Astrocyte of the cerebellum (primary cell): ENCODE data around the gene KRT5.

ENCODE experiments used
- DNase-seq: peaks from one replicate; pipeline ENCODE4 v3.0.0-alpha.2; 2011; ENCODE audit warnings: low read depth
- H3K4me3 ChIP-seq: 2 replicates; pipeline ENCODE4 v1.5.1; 2011; ENCODE audit warnings: mild to moderate bottlenecking, low read depth, low read length, moderate library complexity
- in situ Hi-C: cut with HindIII; loops from 2 replicates; pipeline ENCODE4 v1.10.0; 2017; ENCODE audit warnings: low sequenced_read_pairs
- TF ChIP-seq, protein P1 (sequence below): IDR thresholded peaks from 2 replicates; pipeline ENCODE4 v1.5.1; 2012; ENCODE audit warnings: low read length, low read depth, moderate library complexity, mild to moderate bottlenecking; ENCODE audit errors: missing control alignments

KRT5 gene

DNA sequence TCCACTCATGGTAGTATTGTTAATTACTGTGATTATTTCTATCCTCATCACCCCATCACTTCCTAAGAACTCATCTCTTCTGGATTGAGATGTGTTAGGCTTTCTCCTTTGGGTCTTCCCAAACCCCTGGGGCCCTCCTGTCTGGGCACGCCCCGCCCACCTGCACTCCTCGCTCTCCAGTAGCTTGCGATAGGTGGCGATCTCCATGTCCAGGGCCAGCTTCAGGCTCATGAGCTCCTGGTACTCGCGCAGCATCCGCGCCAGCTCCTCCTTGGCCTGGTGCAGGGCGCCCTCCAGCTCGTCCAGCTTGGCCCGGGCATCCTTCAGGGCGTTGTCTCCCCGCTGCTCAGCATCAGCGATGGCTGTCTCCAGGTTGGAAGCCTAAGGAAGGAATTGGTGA lies 25.9 kb upstream of the KRT5 start:
- TF ChIP-seq, protein P1, sequence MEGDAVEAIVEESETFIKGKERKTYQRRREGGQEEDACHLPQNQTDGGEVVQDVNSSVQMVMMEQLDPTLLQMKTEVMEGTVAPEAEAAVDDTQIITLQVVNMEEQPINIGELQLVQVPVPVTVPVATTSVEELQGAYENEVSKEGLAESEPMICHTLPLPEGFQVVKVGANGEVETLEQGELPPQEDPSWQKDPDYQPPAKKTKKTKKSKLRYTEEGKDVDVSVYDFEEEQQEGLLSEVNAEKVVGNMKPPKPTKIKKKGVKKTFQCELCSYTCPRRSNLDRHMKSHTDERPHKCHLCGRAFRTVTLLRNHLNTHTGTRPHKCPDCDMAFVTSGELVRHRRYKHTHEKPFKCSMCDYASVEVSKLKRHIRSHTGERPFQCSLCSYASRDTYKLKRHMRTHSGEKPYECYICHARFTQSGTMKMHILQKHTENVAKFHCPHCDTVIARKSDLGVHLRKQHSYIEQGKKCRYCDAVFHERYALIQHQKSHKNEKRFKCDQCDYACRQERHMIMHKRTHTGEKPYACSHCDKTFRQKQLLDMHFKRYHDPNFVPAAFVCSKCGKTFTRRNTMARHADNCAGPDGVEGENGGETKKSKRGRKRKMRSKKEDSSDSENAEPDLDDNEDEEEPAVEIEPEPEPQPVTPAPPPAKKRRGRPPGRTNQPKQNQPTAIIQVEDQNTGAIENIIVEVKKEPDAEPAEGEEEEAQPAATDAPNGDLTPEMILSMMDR, result no peak
- H3K4me3 ChIP-seq, result no peak overlapping the region
- in situ Hi-C loops, result no loop called here
- no peak for DNase-seq

DNA sequence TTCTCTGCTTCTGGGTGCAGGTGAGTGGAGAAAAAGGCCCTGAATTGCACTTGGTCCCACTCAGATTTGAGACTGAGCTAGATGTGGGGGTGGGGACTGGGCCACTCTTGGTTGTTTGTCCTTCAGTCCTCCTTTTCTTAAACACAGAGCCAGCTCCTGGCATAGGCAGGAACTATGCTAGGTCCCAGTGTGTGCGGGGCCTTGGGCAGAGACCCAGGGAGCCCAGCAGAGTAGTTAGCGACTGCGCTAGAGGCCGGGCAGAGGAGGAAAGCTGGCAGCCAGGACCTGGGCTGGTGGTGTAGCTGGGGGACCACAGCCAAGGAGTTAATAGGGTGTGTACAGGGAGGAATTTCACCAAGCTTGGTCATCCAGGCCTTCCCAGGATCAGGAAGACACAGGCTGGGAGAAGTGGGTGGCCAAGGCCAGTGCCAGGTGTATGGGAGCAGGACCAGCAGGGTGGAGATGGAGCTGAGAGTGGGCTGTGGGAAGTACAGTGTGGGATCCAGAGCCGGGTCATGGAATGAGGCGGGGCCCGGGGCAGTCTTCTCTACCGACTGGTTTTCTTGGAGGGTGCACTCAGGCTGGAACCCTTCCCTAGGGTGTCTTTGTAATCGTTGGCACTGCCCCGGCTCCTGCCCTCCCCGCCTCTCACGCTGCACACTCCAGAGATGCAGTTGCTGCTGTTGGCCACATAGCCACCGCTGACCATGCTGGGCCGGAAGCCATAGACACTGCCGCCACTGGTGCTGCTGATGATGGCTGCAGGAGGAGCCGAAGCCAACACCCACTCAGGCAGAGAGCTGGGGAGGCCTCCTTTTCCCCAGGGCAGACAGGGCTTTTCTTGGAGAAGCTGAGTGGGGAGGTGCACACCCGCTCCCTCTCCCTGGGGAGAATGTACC lies 24.0 kb upstream of the KRT5 start:
- no peak overlapping the region for H3K4me3 ChIP-seq
- TF ChIP-seq, protein P1, result no peak
- DNase-seq, result no peak
- in situ Hi-C loops, result no loop called here

DNA sequence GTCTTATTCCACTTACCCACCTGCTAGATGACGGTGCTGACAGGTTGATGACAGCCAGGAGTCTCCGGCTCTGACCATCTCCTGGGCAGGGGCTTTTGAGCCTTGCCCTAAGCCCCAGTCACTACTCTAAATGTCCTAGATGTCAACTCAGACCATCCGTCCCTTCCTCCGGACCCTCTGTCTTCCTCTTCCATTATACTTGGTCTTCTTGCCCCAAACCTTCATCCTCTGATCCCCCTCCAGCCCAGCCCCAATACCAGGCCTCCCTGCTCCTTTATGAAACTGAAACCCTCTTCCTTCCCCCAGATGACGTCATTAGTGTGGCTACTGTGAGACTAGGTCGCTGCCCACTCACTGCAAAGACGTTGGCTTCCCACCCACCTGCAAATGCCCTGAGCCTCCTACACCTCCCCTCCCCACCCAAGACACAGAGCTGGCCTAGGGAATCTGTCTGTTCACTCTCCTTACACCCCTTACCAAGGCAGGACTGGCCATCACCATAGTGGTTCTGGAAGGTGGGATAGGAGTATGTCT lies 22.7 kb upstream of the KRT5 start:
- H3K4me3 ChIP-seq, result no peak overlapping the region
- TF ChIP-seq, protein P1, result no peak
- in situ Hi-C loops, result no loop called here
- DNase-seq, result no peak

DNA sequence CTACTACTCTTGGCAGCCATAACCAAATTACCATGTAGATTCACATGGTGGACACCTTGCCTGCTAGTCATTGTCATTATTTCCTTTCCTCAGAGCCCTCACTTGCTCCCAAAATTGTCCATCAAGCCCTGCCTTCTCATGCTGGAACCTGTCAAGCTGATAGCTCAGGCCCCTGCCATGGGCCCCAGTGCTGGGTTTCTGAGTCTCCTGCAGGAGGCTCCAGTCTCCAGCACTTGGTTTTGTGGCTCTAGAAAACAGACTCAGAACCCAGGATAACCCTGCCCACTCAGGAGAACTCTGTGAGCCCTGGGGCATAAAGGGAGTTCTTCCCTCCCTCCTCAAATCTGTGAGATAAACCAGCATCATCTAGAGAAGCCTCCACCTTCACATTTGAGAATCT lies 22.0 kb upstream of the KRT5 start:
- TF ChIP-seq, protein P1, result no peak
- DNase-seq, result no peak
- H3K4me3 ChIP-seq, result no peak overlapping the region
- in situ Hi-C loops, result no loop called here

DNA sequence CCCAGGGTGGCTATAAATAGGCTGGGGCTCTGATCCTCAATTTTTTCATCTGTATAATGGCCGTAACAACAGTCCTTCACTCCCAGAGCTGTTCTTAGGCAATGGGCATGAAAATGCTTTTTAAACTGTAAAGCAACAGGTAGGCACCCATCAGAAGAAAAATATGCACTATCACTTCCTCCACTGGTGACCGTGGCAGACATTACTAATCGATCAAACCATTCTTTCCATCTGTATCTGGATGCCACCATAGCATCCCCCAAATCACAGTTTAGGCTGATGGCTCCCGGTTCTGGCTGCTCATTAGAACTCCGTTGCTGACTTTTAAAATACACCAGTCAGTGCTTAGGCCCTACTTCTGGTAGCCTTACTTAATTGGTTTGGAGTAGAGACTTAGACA lies 21.5 kb upstream of the KRT5 start:
- no peak overlapping the region for H3K4me3 ChIP-seq
- TF ChIP-seq, protein P1, result no peak
- DNase-seq, result no peak
- in situ Hi-C loops, result no loop called here

DNA sequence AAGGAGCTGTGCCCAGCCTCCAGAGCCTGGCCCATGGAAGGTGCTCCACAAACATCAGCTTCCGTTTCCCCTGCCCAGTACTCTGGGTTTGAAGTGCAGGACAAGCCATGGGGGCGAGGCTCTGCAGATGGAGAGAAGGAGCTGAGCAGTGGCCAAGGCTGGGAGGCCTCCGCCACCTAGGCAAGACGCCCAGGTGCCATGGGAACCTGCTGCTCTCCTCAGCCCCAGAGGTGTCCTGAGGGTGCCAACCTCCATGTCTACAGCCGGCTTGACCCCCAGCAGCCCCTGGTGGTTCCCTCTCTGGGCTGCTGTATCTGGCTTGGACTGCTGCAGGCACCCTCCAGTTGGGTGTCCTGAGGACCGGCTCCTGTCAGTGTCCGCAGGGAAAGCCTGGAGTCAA lies 20.3 kb upstream of the KRT5 start:
- DNase-seq, result no peak
- in situ Hi-C loops, result no loop called here
- TF ChIP-seq, protein P1, result no peak
- no peak overlapping the region for H3K4me3 ChIP-seq
